ENCODE data around the gene RTN1. TPM values are rescaled to one million over a fixed set of nuclear protein-coding genes. Genes with fewer than 3 reads are reported as not detected.

The RTN1 gene
- total RNA-seq, 1 experiment from 2014 or later = 1.1 TPM

GRCh38 chr14:59919570-59920377 lies 49.2 kb upstream of the RTN1 start, which contains the start of gene LRRC9:
LRRC9 (plus strand) TSS chr14:59920144.
- H3K36me3 Mint-ChIP-seq = peaks cover 13% of the 10 kb centered on the region
- no peaks in the 10 kb centered on the region for H3K27me3 Mint-ChIP-seq (ENCODE audit: low read depth)
- TF ChIP-seq ZBTB21 (CRISPR knock-in tag; IDR thresholded peaks at IDR 0.05; ENCODE audit: borderline replicate concordance) = peak; percentile 65; the same call in 1 of the 2 replicates
- no peak for TF ChIP-seq ELF4 (CRISPR knock-in tag; IDR thresholded peaks at IDR 0.05; ENCODE audit: low read depth)
- TF ChIP-seq IRF1 (CRISPR knock-in tag; IDR thresholded peaks at IDR 0.05) = 0 out of 2 replicates have a peak, but pooled peaks have one; percentile 45
- TF ChIP-seq KAT7 (CRISPR knock-in tag; IDR thresholded peaks at IDR 0.05; ENCODE audit: borderline replicate concordance) = 0 out of 2 replicates have a peak, but pooled peaks have one; percentile 69
- TF ChIP-seq CBFB (CRISPR knock-in tag; IDR thresholded peaks at IDR 0.05; ENCODE audit: low read depth) = 0 out of 2 replicates have a peak, but pooled peaks have one; percentile 14
- TF ChIP-seq NFATC4 (CRISPR knock-in tag; IDR thresholded peaks at IDR 0.05) = no peak
- TF ChIP-seq ARID4B (CRISPR knock-in tag; IDR thresholded peaks at IDR 0.05; ENCODE audit: borderline replicate concordance) = no peak
- TF ChIP-seq IRF2 (CRISPR knock-in tag; IDR thresholded peaks at IDR 0.05; ENCODE audit: borderline replicate concordance, low read depth) = no peak
- peak; percentile 65; the same call in 1 of the 2 replicates for TF ChIP-seq TP53 (CRISPR knock-in tag; IDR thresholded peaks at IDR 0.05)
- TF ChIP-seq ETV6 (CRISPR knock-in tag; IDR thresholded peaks at IDR 0.05) = peak; percentile 83
- no peak for TF ChIP-seq ZMAT4 (CRISPR knock-in tag; IDR thresholded peaks at IDR 0.05)
- peak; percentile 74 for TF ChIP-seq NFYB (CRISPR knock-in tag; conservative IDR thresholded peaks at IDR 0.05; ENCODE audit: low read depth)
- no peak for TF ChIP-seq MXD4 (CRISPR knock-in tag; IDR thresholded peaks at IDR 0.05; ENCODE audit: borderline replicate concordance)
- no peak for TF ChIP-seq E2F4 (CRISPR knock-in tag; IDR thresholded peaks at IDR 0.05; ENCODE audit: borderline replicate concordance, low read depth)
- peak; percentile 70 for TF ChIP-seq PRDM15 (CRISPR knock-in tag; IDR thresholded peaks at IDR 0.05)
- TF ChIP-seq NFE2L1 (CRISPR knock-in tag; IDR thresholded peaks at IDR 0.05) = peak; percentile 43; the same call in 1 of the 2 replicates
- TF ChIP-seq ZNF423 (CRISPR knock-in tag; IDR thresholded peaks at IDR 0.05) = no peak
- peak; percentile 44; the same call in 1 of the 2 replicates for TF ChIP-seq CREM (CRISPR knock-in tag; IDR thresholded peaks at IDR 0.05)
- no peak; the same call in 1 of the 2 replicates for TF ChIP-seq ESRRA (CRISPR knock-in tag; IDR thresholded peaks at IDR 0.05; ENCODE audit: borderline replicate concordance)
- TF ChIP-seq SMAD3 (CRISPR knock-in tag; IDR thresholded peaks at IDR 0.05; ENCODE audit: borderline replicate concordance) = 0 out of 2 replicates have a peak, but pooled peaks have one; percentile 51
- TF ChIP-seq USF1 (CRISPR knock-in tag; IDR thresholded peaks at IDR 0.05) = peak; percentile 89
- TF ChIP-seq USF2 (CRISPR knock-in tag; IDR thresholded peaks at IDR 0.05) = peak; percentile 92

More at GRCh38 chr14:59919570-59920377, 49.2 kb upstream of the RTN1 start, which contains the start of gene LRRC9:
- ChIA-PET CTCF (interaction anchor here (0.6 to 1.2 kb wide), 12 partner anchors 9 to 412 kb away, joined by 3 to 9 read pairs (median 4); partner anchors contain the start of genes CCDC175 and RTN1), POLR2A (interaction anchor here (1.0 kb wide), 1 partner anchor 22 kb away, joined by 3 read pairs; no protein-coding TSS in a partner anchor)
- Mint-ChIP-seq H3K4me3 (peak within 1 kb of the TSS; percentile 87), H3K9me3 (peaks cover under 1% of the 10 kb centered on the region; the same call in 1 of the 2 replicates), H3K27ac (peak within 1 kb of the TSS; percentile 98), H3K4me1 (peaks cover 10% of the 10 kb centered on the region)
- ATAC-seq (peak; percentile 92), DNase-seq (ENCODE audit: low spot score) (peak; percentile 96)

All from WTC11 (cell line).